ENCODE data around the gene NANS. TPM values are rescaled to one million over a fixed set of nuclear protein-coding genes. Genes with fewer than 3 reads are reported as not detected.
"Not testable (repeated sequence)": the region's sequence is repeated elsewhere in the genome, so short reads cannot be mapped to it uniquely, and the experiment has no call there.

Gene NANS
- total RNA-seq, 4 donors from 2014 or later, result 29.0 to 64.7 (median 34.2) TPM

GRCh38 chr9:98087420-98088354 lies 31.2 kb downstream of the NANS start:
- intact Hi-C loops (cut with DNase I; ENCODE audit: low total_unique reads) (no loop called here), in situ Hi-C loops (cut with MboI; ENCODE audit: low sequenced_read_pairs in 4 of 4) (no loop called here)
- peaks cover 8 to 32% (median 15%) of the 10 kb centered on the region in 3 donors for H3K27me3 ChIP-seq
- no peak for TF ChIP-seq POLR2A (IDR thresholded peaks at IDR 0.05)
- no peak for TF ChIP-seq CTCF (IDR thresholded peaks at IDR 0.05 in 4 of 5, conservative IDR thresholded peaks at IDR 0.05 in 1 of 5)
- no peak overlapping the region for H3K27ac ChIP-seq
- H3K4me1 ChIP-seq, result no peaks in the 10 kb centered on the region
- ATAC-seq, result no peak
- DNase-seq, result no peak
- no peaks in the 10 kb centered on the region for H3K9me3 ChIP-seq
- peak overlapping the region; percentile 10 to 51 (median 27) for H3K4me3 ChIP-seq
- H3K36me3 ChIP-seq, result peaks cover 0 to 8% of the 10 kb centered on the region in 2 donors

- H3K27ac ChIP-seq; intact Hi-C loops (cut with DNase I; ENCODE audit: low total_unique reads); ATAC-seq; H3K4me1 ChIP-seq; H3K36me3 ChIP-seq; in situ Hi-C loops (cut with MboI; ENCODE audit: low sequenced_read_pairs in 4 of 4); DNase-seq; H3K4me3 ChIP-seq; H3K9me3 ChIP-seq: not testable (repeated sequence)
- peaks cover 14 to 32% (median 15%) of the 10 kb centered on the region in 3 donors for H3K27me3 ChIP-seq
Observed at GRCh38 chr9:98090674-98091073, 34.1 kb downstream of the NANS start.

- intact Hi-C loops (cut with DNase I; ENCODE audit: low total_unique reads), result no loop called here
- no peak overlapping the region for H3K27ac ChIP-seq
- TF ChIP-seq CTCF (IDR thresholded peaks at IDR 0.05 in 4 of 5, conservative IDR thresholded peaks at IDR 0.05 in 1 of 5) (no peak), POLR2A (IDR thresholded peaks at IDR 0.05) (no peak)
- no peaks in the 10 kb centered on the region for H3K4me1 ChIP-seq
- no peaks in the 10 kb centered on the region for H3K36me3 ChIP-seq
- no peaks in the 10 kb centered on the region for H3K9me3 ChIP-seq
- ATAC-seq, result no peak
- H3K4me3 ChIP-seq, result no peak overlapping the region
- in situ Hi-C loops (cut with MboI; ENCODE audit: low sequenced_read_pairs in 4 of 4), result no loop called here
- H3K27me3 ChIP-seq, result peaks cover 14 to 32% (median 15%) of the 10 kb centered on the region in 3 donors
- no peak for DNase-seq
Observed at GRCh38 chr9:98091735-98092612, 35.4 kb downstream of the NANS start.

GRCh38 chr9:98092613-98092931 lies 36.0 kb downstream of the NANS start:
- no peaks in the 10 kb centered on the region for H3K9me3 ChIP-seq
- in situ Hi-C loops (cut with MboI; ENCODE audit: low sequenced_read_pairs in 4 of 4) (no loop called here), intact Hi-C loops (cut with DNase I; ENCODE audit: low total_unique reads) (no loop called here)
- TF ChIP-seq POLR2A (IDR thresholded peaks at IDR 0.05), result no peak
- no peak for ATAC-seq
- no peak for DNase-seq
- H3K4me3 ChIP-seq, result no peak overlapping the region
- peaks cover 14 to 29% (median 15%) of the 10 kb centered on the region in 3 donors for H3K27me3 ChIP-seq
- no peaks in the 10 kb centered on the region for H3K36me3 ChIP-seq
- H3K4me1 ChIP-seq, result no peaks in the 10 kb centered on the region
- no peak overlapping the region for H3K27ac ChIP-seq

- in situ Hi-C loops (cut with MboI; ENCODE audit: low sequenced_read_pairs in 4 of 4), result no loop called here
- no peak for ATAC-seq
Observed at GRCh38 chr9:98094316-98094715, 37.8 kb downstream of the NANS start.

More at GRCh38 chr9:98094316-98094715, 37.8 kb downstream of the NANS start:
- Histone ChIP-seq H3K27me3 (peaks cover 7 to 14% (median 12%) of the 10 kb centered on the region in 3 donors), H3K27ac (no peak overlapping the region), H3K4me1 (no peaks in the 10 kb centered on the region), H3K4me3 (no peak overlapping the region), H3K36me3 (no peaks in the 10 kb centered on the region), H3K9me3 (no peaks in the 10 kb centered on the region)
- intact Hi-C loops (cut with DNase I; ENCODE audit: low total_unique reads), result no loop called here
- DNase-seq, result no peak
- TF ChIP-seq POLR2A (IDR thresholded peaks at IDR 0.05), result no peak
- TF ChIP-seq CTCF (IDR thresholded peaks at IDR 0.05 in 4 of 5, conservative IDR thresholded peaks at IDR 0.05 in 1 of 5), result no peak
